ENCODE results near the gene CLASP1.

GRCh38 chr2:121436918-121437317 lies 212.3 kb downstream of the CLASP1 start:
- no peak for TF ChIP-seq CTCF (IDR thresholded peaks at IDR 0.05)
- TF ChIP-seq POLR2A (IDR thresholded peaks at IDR 0.05), result no peak
- no peak for TF ChIP-seq POLR2AphosphoS5 (IDR thresholded peaks at IDR 0.05)
- TF ChIP-seq EP300 (IDR thresholded peaks at IDR 0.05), result no peak

Measured in sigmoid colon (tissue), 4 donors.